Esophagus (tissue), 2 donors: ENCODE measurements around the gene WDR89. TPM values are rescaled to one million over a fixed set of nuclear protein-coding genes. Genes with fewer than 3 reads are reported as not detected.
"Not testable (repeated sequence)": the region's sequence is repeated elsewhere in the genome, so short reads cannot be mapped to it uniquely, and the experiment has no call there.

ENCODE experiments used
- H3K27ac ChIP-seq, 2 donors: one replicate each; pipeline ENCODE4 v1.5.1; 2013; ENCODE audit warnings: low read depth in 2 of 2, mild to moderate bottlenecking in 2 of 2, inconsistent platforms in 1 of 2, low read length in 1 of 2, moderate library complexity in 1 of 2
- H3K27me3 ChIP-seq, 2 donors: one replicate each; pipeline ENCODE4 v1.6.1; 2013; ENCODE audit warnings: low read length in 2 of 2, control low read depth in 1 of 2, mild to moderate bottlenecking in 1 of 2; ENCODE audit not compliant: insufficient read depth in 2 of 2, control insufficient read depth in 1 of 2
- H3K36me3 ChIP-seq, 2 donors: one replicate each; pipeline ENCODE4 v1.6.1; 2013; ENCODE audit warnings: low read length in 1 of 2; ENCODE audit not compliant: control insufficient read depth in 2 of 2, insufficient read depth in 2 of 2
- H3K4me1 ChIP-seq, 2 donors: one replicate each; pipeline ENCODE4 v1.6.1; 2013; ENCODE audit warnings: low read length in 1 of 2; ENCODE audit not compliant: control insufficient read depth in 2 of 2, insufficient read depth in 2 of 2
- H3K4me3 ChIP-seq, 2 donors: one replicate each; pipeline ENCODE4 v1.5.1; 2013; ENCODE audit warnings: low read length in 2 of 2, mild to moderate bottlenecking in 2 of 2, low read depth in 1 of 2, moderate library complexity in 1 of 2
- H3K9me3 ChIP-seq, 2 donors: one replicate each; pipeline ENCODE4 v1.6.1; 2013; ENCODE audit warnings: mild to moderate bottlenecking in 2 of 2, low read depth in 1 of 2, low read length in 1 of 2, moderate library complexity in 1 of 2; ENCODE audit not compliant: control insufficient read depth in 2 of 2, insufficient read depth in 1 of 2
- WGBS, 2 donors: extraction: QIAGEN DNeasy Blood & Tissue Kit; methylation state at CpG; one replicate each; pipeline ENCODE4 v1.1.7; 2013; 5-methylcytosine and 5-hydroxymethylcytosine counted together
- polyA plus RNA-seq, 2 donors: library from polyadenylated mRNA; stranded (reverse); fragments of 200-250 nt; gene quantifications; one replicate each; pipeline ENCODE4 v1.2.3, GENCODE V29; 2013
- donor health status: healthy with polysubstance abuse.
- donor health status: Bipolar disorder and iron deficiency.

WDR89 gene
- polyA plus RNA-seq, 2 donors = 3.5 to 3.6 TPM

DNA sequence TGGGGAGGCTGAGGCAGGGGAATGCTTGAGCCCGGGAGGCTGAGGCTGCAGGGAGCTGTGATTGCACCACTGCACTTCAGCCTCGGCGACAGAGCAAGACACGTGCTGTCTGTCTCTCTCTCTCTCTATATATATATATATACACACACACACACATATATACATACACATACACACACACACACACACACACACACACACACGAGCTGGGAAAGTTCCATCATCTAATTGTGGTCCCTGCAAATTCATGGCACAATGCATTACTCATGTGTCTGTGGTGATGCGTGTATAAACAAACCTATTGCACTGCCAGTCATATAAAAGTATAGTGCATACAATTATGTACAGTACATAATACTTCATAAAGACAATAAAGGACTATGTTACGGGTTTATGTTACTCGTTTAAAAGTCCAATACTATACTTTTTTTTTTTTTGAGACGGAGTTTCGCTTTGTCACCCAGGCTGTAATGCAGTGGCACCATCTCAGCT, 36.6 kb downstream of the WDR89 start:
- Histone ChIP-seq H3K27ac (no peak overlapping the region), H3K4me3 (no peak overlapping the region), H3K4me1 (no peaks in the 10 kb centered on the region), H3K9me3 (no peaks in the 10 kb centered on the region), H3K27me3 (no peaks in the 10 kb centered on the region), H3K36me3 (peaks cover 0 to 4% of the 10 kb centered on the region in 2 donors)
- WGBS, 2 donors = 88 to 91% methylated on average over 10 of the region's 10 CpGs

DNA sequence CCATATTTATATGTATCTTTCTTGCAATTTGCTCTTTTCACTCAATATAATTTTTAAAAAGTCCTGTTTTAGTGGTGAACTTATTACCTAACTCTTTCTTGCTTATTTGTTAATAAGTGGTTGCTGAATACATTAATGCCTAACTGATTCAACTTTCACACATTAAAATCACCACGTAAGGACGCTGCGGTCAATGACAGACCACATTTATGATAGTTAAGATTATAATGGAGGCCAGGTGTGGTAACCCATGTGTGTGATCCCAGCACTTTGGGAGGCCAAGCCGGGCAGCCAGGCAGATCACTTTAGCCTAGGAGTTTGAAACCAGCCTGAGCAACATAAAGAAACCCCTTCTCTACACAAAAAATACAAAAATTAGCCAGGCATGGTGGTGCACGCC, 37.0 kb downstream of the WDR89 start:
- Histone ChIP-seq H3K36me3 (peaks cover 0 to 4% of the 10 kb centered on the region in 2 donors), H3K4me1 (no peaks in the 10 kb centered on the region), H3K9me3 (no peaks in the 10 kb centered on the region), H3K27ac (no peak overlapping the region), H3K4me3 (no peak overlapping the region), H3K27me3 (no peaks in the 10 kb centered on the region)
- WGBS, 2 donors = 92 to 96% methylated on average over 5 of the region's 5 CpGs

DNA sequence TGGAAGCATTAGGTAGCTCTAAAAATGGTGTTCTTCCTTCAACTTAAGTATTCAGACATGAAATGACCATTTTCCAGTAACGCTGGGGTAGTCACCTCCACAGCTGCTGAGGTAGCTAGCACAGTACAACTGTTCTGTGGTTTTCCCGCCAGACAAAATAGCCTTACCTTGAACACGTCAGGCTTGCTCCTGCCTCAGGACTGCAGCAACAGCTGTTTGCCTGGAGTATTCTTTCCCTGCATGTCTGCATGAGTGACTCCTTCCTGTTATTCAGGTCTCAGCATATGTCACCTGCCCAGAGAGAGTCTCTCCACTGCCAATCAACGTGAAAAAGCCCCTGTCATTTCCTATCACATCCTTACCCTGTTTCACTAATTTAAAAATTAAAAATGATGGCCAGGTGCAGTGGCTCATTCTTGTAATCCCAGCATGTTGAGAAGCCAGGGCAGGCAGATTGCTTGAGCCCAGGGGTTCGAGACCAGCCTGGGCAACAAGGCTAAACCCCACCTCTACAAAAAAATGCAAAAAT, 37.9 kb downstream of the WDR89 start:
- no peaks in the 10 kb centered on the region for H3K27me3 ChIP-seq
- H3K4me1 ChIP-seq = no peaks in the 10 kb centered on the region
- no peaks in the 10 kb centered on the region for H3K9me3 ChIP-seq
- peaks cover 3 to 4% of the 10 kb centered on the region in 2 donors for H3K36me3 ChIP-seq
- 82 to 88% methylated on average over 5 of the region's 5 CpGs for WGBS, 2 donors
- H3K4me3 ChIP-seq = no peak overlapping the region
- no peak overlapping the region for H3K27ac ChIP-seq

DNA sequence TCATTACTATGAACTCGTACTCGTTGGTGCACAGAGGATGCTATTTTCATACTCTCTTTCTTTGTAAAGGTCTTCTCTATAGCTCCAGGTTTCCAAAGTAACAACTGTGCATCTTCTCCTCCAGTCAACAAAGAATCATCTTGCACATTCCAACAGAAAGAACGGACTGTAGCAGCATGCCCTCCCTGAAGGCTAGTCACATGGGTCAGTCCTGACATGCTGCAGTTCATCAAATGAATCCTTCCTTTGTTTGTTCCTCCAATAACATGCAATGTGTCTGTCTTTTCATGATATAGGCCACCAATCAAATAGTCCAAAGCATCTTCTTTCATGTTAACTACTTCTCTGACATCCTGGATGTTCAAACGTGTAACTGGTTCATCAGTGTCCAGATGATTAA, 42.9 kb downstream of the WDR89 start:
- Histone ChIP-seq H3K36me3 (peaks cover 5 to 6% of the 10 kb centered on the region in 2 donors), H3K27me3 (no peaks in the 10 kb centered on the region), H3K4me1 (no peaks in the 10 kb centered on the region), H3K27ac (no peak overlapping the region), H3K4me3 (no peak overlapping the region), H3K9me3 (peaks cover 10 to 14% of the 10 kb centered on the region in 2 donors)
- 92 to 93% methylated on average over 4 of the region's 4 CpGs for WGBS, 2 donors

DNA sequence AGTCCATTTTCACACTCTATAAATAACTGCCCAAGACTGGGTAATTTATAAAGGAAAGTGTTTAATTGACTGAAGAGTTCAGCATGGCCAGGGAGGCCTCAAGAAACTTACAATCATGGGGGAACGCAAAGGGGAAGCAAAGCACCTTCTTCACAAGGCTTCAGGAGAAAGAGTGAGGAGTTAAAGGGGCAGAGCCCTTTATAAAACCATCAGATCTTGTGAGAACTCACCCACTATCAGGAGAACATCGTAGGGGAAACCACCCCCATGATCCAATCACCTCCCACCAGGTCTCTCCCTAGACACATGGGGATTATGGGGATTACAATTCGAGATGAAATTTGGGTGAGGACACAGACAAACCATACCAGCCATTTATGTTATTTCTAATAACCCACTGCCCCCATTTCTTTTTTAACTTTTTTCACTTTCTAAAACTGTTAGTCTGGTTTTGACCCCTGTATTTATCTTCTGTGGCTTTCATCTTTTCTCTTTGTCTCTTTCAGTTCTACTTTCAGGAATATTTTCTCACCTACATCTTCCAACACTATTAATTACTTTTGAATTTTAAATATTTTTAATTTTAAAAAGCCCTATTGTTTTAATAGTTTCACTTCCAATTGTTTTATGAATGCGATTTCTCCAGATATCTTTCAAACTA, 44.5 kb downstream of the WDR89 start:
- H3K4me1 ChIP-seq = no peaks in the 10 kb centered on the region
- H3K36me3 ChIP-seq = peaks cover 5% of the 10 kb centered on the region in 2 donors
- H3K27ac ChIP-seq = no peak overlapping the region
- no peaks in the 10 kb centered on the region for H3K27me3 ChIP-seq
- WGBS, 2 donors = 93 to 94% methylated on average over 4 of the region's 4 CpGs
- H3K4me3 ChIP-seq = no peak overlapping the region
- H3K9me3 ChIP-seq = peaks cover 12 to 16% of the 10 kb centered on the region in 2 donors

DNA sequence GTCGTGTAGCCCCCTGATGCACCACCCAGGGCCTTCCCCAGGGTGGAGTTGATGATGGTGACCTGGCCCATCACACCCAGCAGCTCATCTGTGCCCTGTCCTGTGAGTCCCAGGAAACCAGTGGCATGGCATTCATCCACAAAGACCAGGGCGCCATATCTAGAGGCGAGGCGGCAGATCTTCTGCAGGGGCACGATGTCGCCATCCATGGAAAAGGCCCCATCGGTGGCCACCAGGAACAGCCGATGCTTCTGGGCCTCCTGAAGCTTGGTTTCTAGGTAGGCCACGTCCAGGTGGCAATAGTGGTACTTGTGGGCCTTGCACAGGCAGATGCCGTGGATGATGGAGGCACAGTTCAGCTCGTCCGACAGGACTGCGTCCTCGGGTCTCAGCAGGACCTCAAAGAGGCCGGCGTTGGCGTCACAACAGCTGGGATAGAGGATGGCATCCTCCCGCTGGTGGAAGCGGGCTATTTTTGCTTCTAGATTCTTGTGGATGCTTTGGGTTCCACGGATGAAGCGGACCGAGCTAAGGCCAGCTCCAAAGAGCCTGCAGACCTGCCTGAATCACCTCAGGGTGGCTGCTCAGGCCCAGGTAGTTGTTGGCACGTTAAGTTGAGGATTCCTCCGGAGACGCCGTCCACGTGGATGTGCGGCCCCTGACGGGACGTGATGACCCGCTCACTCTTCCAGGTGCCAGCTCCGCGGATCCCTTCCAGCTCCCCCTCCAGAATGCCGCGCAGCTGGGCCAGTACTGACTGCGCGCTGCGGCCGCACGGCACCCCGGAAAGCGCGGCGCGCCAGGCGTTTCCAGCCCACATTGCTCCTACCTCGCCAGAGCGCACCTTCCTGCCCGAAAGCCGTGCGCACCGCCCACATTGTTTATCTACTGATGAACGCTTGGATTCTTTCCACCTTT, 47.0 kb downstream of the WDR89 start:
- no peak overlapping the region for H3K27ac ChIP-seq
- peaks cover 12 to 16% of the 10 kb centered on the region in 2 donors for H3K9me3 ChIP-seq
- H3K4me3 ChIP-seq = no peak overlapping the region
- 97% methylated on average over 53 of the region's 53 CpGs for WGBS, 2 donors
- no peaks in the 10 kb centered on the region for H3K27me3 ChIP-seq
- H3K4me1 ChIP-seq = no peaks in the 10 kb centered on the region
- H3K36me3 ChIP-seq = peaks cover 3 to 5% of the 10 kb centered on the region in 2 donors

DNA sequence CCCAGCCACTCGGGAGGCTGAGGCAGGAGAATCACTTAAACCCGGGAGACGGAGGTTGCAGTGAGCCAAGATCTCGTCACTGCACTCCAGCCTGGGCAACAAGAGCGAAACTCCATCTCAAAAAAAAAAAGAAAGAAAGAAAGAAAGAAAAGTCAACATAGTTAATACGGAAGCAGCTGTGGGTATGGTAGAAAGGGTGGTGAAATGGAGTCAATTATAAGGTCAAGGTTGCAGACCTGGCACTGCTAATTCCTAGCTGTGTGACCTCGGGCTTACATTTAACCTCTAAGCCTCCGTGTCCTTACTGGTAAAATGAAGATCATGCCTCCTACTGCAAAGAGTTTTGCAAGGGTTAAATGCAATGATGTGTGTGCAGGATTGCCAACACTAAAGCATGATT, 58.6 kb downstream of the WDR89 start:
- H3K4me3 ChIP-seq, H3K4me1 ChIP-seq, H3K9me3 ChIP-seq, H3K27ac ChIP-seq, H3K27me3 ChIP-seq, H3K36me3 ChIP-seq: not testable (repeated sequence)
- WGBS, 2 donors = 84 to 91% methylated on average over 8 of the region's 8 CpGs

DNA sequence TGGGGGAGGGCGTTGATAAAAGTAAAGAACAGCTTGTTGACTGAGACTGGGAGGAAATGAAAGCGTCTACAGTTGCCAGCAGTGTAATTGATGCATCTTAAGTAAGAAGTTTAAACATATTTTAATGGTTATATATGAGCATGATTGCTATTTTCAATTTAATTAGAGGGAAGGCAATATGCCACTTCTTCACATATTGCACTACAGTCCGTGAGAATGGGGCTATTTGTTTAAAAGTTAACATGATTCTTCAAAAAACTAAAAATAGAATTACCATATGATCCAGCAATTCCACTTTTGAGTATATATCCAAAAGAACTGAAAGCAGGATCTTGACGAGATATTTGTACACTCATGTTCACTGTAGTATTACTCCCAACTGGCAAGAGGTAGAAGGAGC, 60.2 kb downstream of the WDR89 start:
- Histone ChIP-seq H3K4me3 (no peak overlapping the region), H3K27me3 (no peaks in the 10 kb centered on the region), H3K27ac (no peak overlapping the region)

DNA sequence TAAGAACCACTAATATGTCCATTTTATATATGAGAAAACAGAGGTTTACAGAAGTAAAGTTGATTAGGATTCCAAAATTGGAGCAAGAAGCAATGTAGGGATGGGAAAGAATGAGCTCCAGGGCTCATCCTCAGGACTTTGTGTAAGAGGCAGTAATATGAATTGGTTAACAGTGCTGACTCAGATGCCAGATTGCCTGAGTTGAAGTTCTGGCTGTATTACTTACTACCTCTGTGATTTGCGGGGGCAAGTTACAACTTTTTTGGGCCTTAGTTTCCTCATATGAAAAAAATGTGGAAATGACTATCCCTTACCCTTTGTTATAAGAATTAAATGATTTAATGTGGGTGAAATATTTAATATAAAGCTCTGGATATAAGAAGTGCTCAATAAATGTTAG, 63.4 kb downstream of the WDR89 start:
- Histone ChIP-seq H3K27ac (no peak overlapping the region), H3K4me3 (no peak overlapping the region), H3K36me3 (no peaks in the 10 kb centered on the region), H3K27me3 (no peaks in the 10 kb centered on the region), H3K9me3 (no peaks in the 10 kb centered on the region), H3K4me1 (no peaks in the 10 kb centered on the region)
- WGBS, 2 donors = 96 to 100% methylated on average over 1 of the region's 1 CpG

More for the DNA sequence above, 60.2 kb downstream of the WDR89 start:
- 40 to 59% methylated on average over 4 of the region's 4 CpGs for WGBS, 2 donors
- Histone ChIP-seq H3K9me3 (no peaks in the 10 kb centered on the region), H3K36me3 (no peaks in the 10 kb centered on the region), H3K4me1 (no peaks in the 10 kb centered on the region)
